NCI-H774 (cell line): ENCODE results near the gene PRKCB.
A peak's percentile ranks its signal among the peaks of the same experiment; 100 is the strongest.

ENCODE experiments used
- DNase-seq: peaks from one replicate; lab custom pipeline; 2025; lab: John Stamatoyannopoulos, UW

Gene PRKCB

DNA sequence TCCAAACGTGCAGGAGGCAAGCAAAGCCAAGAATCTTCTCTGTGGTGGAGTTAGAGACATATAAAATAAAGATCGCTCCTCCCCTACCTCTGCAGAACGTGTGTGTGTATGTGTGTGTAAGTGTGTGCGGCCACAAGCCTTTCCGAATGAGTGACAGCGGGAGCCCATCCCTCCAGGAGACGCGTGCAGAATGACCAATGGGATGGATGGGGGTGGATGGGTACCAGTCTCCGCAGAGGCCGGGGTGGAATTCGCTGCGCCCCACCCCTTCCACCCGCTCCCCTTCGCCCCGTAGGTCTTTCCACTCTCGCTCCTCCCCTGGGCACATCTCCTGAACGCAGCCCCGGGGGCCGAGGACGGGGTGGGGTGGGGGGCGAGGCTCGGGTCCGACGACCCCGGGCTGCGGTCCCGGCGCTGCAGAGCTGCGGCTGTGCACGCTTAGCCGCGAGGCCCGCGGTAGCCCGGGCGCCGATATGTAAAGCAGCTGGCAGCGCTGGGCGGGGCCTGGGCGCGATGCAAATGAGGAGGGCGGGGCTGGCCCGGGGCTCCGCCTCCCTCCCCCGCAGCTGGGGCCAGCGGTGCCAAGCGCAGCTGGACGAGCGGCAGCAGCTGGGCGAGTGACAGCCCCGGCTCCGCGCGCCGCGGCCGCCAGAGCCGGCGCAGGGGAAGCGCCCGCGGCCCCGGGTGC, at the start of gene PRKCB:
TSS of gene PRKCB (plus strand) at position 594 of the 688 bp plus-strand sequence.
- DNase-seq = no peak

DNA sequence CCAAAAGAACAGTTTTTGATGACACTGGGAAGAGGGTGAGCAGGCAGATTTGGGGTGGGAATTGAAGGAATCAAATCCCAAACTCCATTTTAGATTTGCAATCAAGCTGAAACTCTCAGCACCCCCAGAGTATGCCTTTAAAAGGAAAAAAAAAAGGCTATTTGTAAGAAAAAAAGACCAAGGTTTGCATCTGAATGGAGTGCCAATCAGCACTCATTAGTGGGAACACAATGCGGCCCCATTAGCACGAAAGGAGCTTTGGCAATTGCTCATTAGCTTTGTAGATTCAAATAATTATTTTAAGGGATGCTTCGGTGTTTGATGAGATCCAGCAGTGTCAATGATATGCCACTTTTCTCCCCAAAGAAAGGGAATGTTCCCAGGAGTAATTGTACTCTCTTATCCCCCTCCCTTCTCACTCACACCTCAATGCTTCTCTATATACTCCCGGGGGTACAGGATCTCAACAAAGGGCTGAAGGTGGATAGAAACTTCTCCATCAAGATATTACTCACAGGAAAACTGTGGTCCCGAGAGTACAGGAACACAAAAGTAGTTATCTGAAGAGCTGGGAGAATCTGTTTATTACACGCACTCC, 48.7 kb upstream of the PRKCB start:
- DNase-seq = no peak

DNA sequence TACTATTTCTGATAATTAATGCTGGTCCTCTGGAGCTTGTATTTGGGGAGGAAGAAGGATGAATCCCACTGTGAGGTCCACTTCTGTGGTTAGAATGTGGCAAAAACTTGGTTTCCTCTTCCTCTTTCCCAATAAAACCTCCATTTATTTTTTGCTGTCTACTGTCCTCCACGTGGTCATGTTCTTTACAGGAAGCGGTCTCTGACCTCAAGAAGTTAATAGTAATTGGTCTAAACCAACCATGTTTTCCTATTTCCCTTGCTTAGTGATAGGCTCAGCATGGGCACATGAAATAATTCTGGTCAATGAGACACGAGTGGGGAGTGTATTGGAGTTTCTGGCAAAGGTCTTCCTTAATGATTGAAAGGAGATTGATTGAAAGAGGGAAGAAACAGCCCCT, 47.1 kb upstream of the PRKCB start:
- DNase-seq = no peak

DNA sequence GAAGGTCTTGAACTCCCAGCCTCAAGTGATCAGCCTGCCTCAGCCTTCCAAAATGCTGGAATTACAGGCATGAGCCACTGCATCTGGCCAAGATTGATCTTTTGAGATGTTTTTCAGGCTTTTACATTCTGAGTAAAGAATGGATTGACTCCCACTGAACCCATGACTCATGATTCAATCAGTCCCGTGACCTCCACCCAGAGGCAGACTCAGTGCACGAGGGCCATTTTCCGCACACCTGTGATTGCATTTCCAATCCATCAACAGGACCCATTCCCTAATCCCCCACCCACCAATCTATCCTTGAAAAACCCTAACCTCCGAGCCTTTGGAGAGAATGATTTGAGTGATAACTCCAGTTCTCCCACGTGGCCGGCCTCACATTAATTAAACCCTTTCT, 40.4 kb upstream of the PRKCB start:
- DNase-seq = no peak

DNA sequence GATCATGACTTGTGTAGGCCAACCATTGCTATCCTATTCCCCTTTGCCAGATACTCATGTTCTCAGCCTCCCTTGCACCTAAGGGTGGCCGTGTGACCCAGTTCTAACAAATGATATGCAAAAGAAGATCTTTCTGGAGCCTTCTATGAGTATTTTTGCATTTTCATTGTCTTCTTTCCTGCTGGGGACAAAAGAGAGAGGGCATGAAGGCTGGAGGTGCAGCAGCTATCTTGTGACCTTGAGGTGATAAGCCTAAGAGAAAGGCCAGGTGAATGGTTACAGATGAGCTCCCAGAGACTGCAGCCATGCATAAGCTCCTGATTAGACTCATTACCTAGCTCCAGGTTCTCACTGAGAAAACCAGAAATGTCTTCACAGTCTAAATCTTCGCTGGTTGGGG, 38.8 kb upstream of the PRKCB start:
- DNase-seq = no peak

DNA sequence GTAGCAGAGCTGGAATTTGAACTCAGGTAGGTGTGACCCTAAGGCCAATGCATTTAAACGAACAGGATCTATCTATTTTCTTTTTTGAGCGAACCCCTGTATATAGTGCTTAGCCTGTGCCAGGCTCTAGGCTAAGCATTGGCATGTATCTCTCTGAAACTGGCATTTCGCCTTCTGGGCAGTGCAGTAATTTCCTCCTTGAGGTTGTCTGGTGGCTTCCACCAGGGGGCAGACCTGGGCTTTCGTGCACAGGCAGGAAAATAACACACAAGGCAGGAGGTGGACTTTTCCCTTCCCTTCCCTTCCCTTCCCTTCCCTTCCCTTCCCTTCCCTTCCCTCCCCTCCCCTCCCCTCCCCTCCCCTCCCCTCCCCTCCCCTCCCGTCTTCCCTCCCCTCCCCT, 34.4 kb upstream of the PRKCB start:
- DNase-seq = peak; percentile 56

DNA sequence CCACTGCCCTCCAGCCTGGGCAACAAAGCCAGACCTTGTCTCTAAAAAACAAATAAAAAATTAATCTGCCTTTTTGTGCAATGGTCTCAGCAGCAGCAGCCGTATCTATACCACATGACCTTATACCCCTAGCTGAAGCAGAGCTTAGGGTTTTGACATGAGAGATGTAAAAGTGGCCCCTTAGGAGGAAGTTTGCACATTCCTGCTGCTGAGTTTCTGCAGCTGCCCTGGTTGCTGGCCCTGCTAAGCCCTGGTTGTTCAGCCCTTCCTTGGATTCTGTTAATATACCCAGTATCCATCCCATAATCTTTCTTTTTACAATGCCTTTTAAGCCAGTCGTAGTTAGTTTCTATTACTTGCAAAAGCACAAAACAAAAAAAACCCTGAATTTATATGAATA, 33.0 kb upstream of the PRKCB start:
- no peak for DNase-seq

DNA sequence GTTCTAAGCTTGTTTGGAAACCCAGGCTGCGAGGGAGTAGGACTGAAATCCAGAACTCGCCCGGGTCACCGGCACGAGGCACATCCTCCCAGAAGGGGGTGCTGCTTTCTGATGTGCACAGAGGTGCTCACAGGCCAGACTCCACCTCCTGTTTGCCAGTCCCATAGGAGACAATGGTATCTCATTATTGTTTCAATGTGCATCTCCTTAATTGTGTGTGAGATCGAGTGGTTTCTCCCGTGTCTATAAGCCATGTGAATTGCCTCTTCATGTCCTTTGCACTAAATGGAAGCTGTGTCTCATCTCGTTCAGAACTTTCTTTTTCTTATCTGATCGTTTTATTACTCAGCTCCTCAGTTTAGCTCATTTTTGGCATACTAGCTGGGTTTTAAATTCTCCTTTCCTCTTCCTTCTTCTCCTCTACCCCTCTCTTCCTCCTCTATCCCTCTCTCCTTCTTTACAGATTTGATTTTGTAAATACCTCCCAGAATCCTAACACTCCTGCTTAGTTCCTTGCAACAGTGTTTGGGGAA, 32.1 kb upstream of the PRKCB start:
- DNase-seq = no peak

DNA sequence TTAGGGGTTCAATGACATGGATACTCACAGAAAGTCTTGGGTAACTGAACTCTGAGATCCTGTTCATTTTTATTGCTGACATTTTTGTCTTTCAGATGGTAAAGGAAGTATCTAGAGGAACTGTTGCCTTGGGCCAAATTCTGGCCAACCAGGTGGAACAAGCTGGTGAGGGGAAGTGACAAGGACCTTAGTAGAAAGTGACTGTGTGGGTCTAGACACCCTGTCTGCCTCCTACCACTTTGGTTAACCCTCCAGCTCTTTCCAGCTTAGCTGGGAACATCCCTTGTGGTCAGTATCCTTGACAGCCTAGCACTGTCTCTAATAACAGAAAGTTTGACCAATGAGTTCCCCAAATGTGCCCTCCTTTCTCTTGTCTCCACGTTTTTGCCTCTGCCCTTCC, 28.8 kb upstream of the PRKCB start:
- DNase-seq = no peak

DNA sequence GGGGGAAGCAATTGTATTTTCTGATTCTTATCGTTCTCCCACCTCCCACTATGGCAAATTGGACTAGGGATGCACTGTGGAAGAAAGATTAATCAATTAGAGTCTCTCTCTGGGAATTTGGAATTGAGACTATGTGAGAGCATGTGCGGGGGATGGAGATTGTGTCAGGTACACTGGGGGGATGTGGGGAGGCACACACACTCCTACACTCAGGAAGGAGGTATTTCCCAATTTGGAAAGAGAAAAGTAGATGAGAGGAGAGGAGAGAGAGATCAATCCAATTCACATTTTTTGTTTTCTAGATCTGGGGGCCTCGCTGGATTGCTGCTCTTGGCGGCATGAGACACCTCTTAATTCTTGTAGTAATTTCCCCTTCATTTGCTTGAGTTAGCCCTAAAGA, 14.3 kb upstream of the PRKCB start:
- no peak for DNase-seq

DNA sequence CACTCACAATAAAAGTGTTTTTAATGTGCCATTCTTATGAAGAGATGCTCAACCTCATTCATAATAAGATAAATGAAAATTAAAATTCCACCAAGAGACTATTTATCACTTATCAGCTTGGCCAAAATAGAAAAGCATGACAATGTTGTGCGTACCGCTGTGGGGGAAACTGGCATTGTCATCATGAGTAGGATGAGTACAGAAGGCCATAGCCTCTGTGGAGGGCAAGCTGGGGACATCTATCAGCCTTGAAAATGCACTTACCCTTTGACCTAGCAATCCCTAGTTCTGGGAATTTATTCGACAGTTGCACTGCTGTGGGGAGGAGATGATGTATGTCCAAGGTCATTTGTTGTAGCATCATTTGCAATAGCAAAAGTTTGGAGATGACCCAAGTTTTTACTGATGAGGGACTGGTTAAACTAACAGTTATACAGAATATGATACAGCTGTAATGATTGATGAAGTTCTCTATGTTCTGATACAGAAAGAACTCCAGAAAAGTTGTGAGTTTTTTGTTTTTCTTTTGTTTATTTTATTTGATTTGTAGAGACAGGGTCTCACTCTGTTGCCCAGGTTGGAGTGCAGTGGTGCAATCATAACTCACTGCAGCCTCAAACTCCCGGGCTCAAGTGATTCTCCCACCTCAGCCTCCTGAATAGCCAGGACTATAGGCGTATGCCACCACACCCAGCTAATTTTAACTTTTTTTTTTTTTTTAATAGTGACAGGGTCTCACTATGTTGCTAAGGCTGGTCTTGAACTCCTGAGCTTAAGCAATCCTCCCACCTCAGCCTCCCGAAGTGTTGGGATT, 13.7 kb upstream of the PRKCB start:
- no peak for DNase-seq

DNA sequence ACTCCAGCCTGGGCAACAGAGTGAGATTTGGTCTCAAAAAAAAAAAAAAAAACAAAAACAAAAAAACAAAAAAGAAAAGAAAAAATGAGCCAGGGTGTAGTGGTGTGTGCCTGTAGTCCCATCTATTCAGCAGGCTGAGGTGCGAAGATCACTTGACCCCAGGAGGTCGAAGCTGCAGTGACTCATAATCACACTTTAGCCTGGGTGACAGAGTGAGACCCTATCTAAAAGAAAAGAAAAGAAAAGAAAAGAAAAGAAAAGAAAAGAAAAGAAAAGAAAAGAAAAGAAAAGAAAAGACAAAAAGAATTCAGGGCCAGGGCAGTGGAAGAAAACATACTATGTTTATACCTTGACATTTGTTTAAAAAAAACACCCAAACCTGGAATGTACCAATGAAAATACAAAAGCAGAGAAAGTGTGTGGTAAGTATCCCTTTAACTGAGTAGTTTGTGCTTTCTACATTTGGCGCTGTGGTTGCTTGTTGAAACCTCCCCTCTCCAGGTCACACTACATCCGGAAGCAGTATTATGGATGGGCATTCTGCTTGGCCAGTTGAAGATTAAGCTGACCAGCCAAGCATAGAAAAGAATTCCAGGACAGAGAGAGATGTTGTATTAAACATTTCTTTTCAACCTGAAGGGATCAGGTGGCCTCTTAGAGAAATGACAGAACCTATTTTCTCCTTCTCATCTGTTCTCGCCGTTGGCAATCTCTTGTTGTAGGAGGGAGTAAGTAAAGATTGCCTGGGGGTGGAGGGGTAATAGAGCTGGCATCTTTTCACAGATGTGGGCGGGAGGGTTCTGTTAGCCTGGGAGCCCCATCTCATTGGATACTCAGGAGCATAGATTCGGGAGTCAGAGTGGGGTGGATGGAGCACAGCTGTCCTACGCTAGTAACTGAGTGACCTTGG, 12.1 kb upstream of the PRKCB start:
- DNase-seq = no peak

DNA sequence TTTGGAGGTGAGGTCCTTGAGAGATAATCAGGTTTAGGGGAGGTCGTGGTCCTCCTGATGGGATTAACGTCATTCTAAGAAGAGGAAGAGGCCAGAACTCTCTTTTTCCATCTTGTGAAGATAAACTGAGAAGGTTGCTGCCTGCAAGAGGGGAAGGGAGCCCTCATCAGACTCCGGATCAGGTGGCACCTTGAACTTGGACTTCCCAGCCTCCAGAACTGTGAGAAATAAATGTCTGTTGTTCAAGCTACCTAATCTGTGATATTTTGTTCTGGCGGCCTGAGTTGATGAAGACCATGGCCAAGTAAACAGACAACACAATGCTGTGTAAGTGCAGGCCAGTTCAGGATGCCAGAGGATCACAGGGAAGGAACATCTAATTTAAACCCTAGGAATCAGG, 10.9 kb upstream of the PRKCB start:
- no peak for DNase-seq

DNA sequence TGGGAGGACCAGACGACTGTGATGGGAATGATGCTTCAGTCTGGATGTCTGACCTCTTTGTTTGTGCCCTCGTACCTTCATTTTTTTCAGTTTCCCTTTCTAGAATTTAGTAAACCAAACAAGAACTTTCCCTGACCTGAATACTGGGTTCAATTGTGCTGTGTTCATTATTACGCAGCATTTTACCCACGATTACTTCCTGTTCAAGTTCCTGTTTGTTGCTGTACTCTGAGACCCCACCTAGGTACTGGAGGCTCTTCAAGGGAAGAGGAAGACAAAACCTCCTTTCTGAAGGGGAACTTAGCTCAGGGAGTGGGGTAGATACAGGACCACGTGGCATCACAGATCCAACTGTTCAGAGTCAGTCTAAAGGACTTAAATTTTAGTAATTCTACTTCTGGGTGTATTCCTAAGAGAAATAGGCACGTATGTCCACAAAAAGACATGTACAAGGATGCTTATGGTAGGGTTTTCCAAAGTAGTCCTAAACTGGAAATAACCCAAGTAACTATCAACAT, 9.2 kb upstream of the PRKCB start:
- no peak for DNase-seq

DNA sequence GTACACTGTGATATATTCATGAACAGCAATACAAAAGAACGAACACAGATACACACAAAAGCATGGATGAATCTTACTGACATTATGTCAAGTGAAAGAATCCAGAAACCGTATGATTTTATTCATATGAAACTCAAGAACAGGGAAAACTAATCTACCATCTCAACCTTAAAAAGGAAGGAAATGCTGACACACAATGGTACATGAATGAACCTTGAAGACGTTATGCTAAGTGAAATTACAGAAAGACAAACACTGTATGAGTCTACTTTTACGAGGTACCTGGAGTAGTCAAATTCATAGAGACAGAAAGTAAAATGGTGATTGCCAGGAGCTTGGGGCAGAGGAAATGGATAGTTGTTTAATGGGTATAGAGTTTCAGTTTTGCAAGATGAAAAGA, 8.7 kb upstream of the PRKCB start:
- DNase-seq = no peak

DNA sequence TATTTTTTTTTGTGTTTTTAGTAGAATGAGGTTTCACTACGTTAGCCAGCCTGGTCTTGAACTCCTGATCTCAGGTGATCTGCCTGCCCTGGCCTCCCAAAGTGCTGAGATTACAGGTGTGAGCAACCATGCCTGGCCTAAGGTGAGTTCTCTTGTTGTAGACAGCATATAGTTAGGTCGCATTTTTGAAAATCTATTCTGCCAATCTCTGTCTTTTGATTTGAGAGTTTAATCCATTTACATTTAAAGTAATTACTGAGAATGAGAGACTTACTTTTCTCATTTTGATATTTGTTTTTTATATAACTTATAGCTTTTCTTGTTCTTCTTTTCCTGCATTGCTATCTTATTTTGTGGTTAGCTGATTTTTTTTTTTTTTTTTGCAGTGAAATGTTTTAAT, 6.3 kb upstream of the PRKCB start:
- DNase-seq = no peak

DNA sequence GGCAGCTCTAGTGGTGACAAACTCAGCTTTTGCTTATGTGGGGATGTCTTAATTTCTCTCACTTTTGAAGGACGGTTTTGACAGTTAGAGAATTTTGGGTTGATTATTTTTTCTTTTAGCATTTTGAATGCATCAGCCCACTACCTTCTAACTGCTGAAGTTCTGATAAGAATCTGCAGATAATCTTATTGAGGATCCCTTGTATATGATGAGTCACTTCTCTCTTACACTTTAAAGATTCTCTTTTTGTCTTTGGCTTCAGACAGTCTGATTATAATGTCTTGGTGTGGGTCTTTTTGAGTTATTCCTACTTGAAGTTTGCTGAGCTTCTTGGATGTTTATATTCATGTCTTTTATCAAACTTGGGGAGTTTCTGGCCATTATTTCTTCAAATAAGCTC, 5.5 kb upstream of the PRKCB start:
- no peak for DNase-seq

DNA sequence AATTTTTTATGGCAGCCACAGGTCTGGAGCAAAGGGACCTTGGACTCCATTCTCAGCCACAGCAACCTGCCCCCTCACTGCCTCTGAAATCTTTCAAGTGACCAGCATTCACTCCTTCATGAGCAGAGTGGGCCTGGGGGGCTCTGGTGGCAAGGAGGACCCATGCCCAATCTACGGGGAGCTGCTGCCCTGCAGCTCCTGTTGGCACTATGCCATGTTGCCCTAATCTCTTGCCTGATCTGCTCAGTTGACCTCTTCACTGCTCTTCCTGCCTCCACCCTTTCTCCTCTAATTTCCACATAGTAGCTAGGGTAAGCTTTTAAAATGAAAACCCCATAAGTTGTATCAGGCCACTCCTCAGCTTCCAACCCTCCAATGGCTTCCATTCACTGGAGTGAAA, 2.9 kb upstream of the PRKCB start:
- DNase-seq = no peak

DNA sequence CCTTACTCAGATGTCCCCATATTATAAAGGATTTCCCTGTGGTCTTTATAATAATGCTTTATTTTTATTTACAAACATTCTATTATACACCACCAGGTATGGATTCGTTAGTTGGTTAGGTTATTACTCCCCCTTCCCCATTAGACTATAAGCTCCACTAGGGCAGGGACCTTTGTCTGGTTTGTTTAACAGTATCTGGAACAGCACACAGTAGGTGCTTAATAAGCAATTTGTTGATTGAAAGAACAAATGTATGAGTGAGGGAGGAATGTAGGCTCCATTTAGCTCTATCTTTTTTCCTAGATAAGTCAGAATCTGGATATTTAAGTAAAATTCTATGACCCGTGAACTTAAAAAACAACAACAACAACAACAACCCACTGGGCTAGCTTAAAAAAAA, 2.3 kb upstream of the PRKCB start:
- no peak for DNase-seq

DNA sequence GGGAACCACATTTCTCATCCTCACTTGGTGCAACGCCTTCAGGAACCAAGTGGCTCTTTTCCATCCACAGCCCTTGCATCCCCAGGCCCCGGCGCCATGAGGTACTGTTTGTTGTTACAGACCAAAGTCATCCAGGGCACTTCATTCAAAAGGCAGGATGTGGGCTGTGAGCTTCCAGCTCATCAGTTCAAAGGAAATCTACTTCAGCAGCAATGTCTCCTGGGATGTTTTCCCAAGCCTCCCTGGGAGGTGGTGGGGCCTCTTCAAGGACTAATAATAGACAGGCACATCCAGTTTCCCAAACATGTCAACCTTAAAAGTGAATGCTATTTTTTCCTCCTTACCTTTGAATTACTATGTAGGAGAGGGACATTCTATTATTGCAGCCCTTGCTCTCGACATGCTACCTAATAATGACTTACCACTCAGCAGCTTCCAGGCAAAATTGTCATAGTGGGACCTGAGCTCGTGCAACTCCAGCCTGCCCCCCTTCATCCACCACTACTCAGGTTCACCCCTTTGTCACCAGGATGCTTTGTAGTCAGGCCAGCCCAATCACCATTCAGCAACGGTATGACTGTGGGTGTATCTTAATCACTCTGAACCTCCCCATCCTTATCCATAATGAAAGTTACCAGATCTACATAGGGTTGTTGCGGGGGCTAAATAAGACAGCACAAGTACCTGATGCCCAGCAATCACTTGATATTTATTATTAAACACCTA, 1.7 kb upstream of the PRKCB start:
- no peak for DNase-seq

DNA sequence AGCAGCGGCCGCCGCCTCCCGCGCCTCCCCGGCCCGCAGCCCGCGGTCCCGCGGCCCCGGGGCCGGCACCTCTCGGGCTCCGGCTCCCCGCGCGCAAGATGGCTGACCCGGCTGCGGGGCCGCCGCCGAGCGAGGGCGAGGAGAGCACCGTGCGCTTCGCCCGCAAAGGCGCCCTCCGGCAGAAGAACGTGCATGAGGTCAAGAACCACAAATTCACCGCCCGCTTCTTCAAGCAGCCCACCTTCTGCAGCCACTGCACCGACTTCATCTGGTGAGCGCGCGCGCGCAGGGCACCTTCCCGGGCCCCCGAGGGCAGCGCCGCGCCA, 258 bp downstream of the PRKCB start:
- DNase-seq = no peak
